ENCODE data around the gene CEP120.

DNA sequence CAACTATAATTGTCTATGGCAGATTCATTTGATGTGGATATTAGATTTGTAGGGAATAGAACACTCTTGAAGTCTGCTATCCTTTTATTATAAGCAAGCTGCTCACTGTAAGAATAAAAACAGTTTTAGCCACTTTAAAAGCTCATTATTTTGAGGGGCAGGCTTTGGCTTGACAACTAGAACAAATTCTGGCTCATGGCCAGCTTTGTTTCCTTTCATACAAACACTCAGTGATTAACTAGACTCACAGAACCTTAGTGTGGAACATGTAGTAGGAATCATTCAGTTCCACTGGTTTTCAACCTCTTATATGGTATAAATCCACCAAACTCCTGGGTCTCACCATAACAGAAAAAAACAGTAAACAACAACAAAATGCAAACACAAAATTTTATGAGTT lies 27.4 kb upstream of the CEP120 start:
- TF ChIP-seq, protein P1, sequence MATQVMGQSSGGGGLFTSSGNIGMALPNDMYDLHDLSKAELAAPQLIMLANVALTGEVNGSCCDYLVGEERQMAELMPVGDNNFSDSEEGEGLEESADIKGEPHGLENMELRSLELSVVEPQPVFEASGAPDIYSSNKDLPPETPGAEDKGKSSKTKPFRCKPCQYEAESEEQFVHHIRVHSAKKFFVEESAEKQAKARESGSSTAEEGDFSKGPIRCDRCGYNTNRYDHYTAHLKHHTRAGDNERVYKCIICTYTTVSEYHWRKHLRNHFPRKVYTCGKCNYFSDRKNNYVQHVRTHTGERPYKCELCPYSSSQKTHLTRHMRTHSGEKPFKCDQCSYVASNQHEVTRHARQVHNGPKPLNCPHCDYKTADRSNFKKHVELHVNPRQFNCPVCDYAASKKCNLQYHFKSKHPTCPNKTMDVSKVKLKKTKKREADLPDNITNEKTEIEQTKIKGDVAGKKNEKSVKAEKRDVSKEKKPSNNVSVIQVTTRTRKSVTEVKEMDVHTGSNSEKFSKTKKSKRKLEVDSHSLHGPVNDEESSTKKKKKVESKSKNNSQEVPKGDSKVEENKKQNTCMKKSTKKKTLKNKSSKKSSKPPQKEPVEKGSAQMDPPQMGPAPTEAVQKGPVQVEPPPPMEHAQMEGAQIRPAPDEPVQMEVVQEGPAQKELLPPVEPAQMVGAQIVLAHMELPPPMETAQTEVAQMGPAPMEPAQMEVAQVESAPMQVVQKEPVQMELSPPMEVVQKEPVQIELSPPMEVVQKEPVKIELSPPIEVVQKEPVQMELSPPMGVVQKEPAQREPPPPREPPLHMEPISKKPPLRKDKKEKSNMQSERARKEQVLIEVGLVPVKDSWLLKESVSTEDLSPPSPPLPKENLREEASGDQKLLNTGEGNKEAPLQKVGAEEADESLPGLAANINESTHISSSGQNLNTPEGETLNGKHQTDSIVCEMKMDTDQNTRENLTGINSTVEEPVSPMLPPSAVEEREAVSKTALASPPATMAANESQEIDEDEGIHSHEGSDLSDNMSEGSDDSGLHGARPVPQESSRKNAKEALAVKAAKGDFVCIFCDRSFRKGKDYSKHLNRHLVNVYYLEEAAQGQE (IDR thresholded peaks at IDR 0.05; ENCODE audit: insufficient replicate concordance, low read depth), result no peak
- TF ChIP-seq, protein P2, sequence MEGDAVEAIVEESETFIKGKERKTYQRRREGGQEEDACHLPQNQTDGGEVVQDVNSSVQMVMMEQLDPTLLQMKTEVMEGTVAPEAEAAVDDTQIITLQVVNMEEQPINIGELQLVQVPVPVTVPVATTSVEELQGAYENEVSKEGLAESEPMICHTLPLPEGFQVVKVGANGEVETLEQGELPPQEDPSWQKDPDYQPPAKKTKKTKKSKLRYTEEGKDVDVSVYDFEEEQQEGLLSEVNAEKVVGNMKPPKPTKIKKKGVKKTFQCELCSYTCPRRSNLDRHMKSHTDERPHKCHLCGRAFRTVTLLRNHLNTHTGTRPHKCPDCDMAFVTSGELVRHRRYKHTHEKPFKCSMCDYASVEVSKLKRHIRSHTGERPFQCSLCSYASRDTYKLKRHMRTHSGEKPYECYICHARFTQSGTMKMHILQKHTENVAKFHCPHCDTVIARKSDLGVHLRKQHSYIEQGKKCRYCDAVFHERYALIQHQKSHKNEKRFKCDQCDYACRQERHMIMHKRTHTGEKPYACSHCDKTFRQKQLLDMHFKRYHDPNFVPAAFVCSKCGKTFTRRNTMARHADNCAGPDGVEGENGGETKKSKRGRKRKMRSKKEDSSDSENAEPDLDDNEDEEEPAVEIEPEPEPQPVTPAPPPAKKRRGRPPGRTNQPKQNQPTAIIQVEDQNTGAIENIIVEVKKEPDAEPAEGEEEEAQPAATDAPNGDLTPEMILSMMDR (IDR thresholded peaks at IDR 0.05; ENCODE audit: insufficient read depth, low read length), result no peak
- TF ChIP-seq GABPA (IDR thresholded peaks at IDR 0.05; ENCODE audit: low read depth), result no peak
- TF ChIP-seq POLR2AphosphoS5 (IDR thresholded peaks at IDR 0.05; ENCODE audit: low read depth), result no peak

Measured in HL-60 (cell line).